Nucleus accumbens (tissue), 56 donors: ENCODE measurements around the gene PRDM5.

ENCODE experiments used
- DNase-seq, 56 donors: peaks; one replicate each; lab custom pipeline; 2025; lab: John Stamatoyannopoulos, UW

Gene PRDM5

GRCh38 chr4:120720354-120720934, 202.1 kb downstream of the PRDM5 start:
- DNase-seq = no peak

GRCh38 chr4:120718979-120719566, 203.5 kb downstream of the PRDM5 start:
- DNase-seq = peak in 2 of 56 donors; percentile 1 to 8

GRCh38 chr4:120716346-120716745, 206.2 kb downstream of the PRDM5 start:
- DNase-seq = no peak

- no peak for DNase-seq
Measured at GRCh38 chr4:120714417-120715010, 208.0 kb downstream of the PRDM5 start.

- DNase-seq = no peak
Measured at GRCh38 chr4:120709991-120710390, 212.5 kb downstream of the PRDM5 start.

- no peak for DNase-seq
Measured at GRCh38 chr4:120704538-120704937, 218.0 kb downstream of the PRDM5 start.

- DNase-seq = no peak
Measured at GRCh38 chr4:120703908-120704307, 218.6 kb downstream of the PRDM5 start.

GRCh38 chr4:120699354-120699753, 223.2 kb downstream of the PRDM5 start:
- no peak for DNase-seq

- peak in 2 of 56 donors; percentile 2 to 19 for DNase-seq
Measured at GRCh38 chr4:120694973-120695372, 227.6 kb downstream of the PRDM5 start.

GRCh38 chr4:120693816-120694215, 228.7 kb downstream of the PRDM5 start:
- DNase-seq = no peak

GRCh38 chr4:120692964-120693363, 229.6 kb downstream of the PRDM5 start:
- no peak for DNase-seq

GRCh38 chr4:120691536-120691935, 231.0 kb downstream of the PRDM5 start:
- DNase-seq = no peak

GRCh38 chr4:120691106-120691505, 231.4 kb downstream of the PRDM5 start:
- DNase-seq = no peak

- DNase-seq = no peak
Measured at GRCh38 chr4:120688791-120689190, 233.7 kb downstream of the PRDM5 start.

- DNase-seq = no peak
Measured at GRCh38 chr4:120685756-120686278, 236.7 kb downstream of the PRDM5 start.

- DNase-seq = no peak
Measured at GRCh38 chr4:120683897-120684540, 238.5 kb downstream of the PRDM5 start.

GRCh38 chr4:120682981-120683380, 239.5 kb downstream of the PRDM5 start:
- DNase-seq = no peak

GRCh38 chr4:120680647-120681228, 241.8 kb downstream of the PRDM5 start:
- no peak for DNase-seq

- no peak for DNase-seq
Measured at GRCh38 chr4:120673696-120674095, 248.8 kb downstream of the PRDM5 start.

- DNase-seq = no peak
Measured at GRCh38 chr4:120672558-120673147, 249.9 kb downstream of the PRDM5 start.

- no peak for DNase-seq
Measured at GRCh38 chr4:120672076-120672475, 250.4 kb downstream of the PRDM5 start.
